ENCODE measurements around the gene TMEM242.

The TMEM242 gene

GRCh38 chr6:157255079-157255478, 68.2 kb downstream of the TMEM242 start:
- H3K4me1 Mint-ChIP-seq, result peaks cover 13% of the 10 kb centered on the region
- peaks cover 4% of the 10 kb centered on the region for H3K27me3 Mint-ChIP-seq (ENCODE audit: low read depth, poor library complexity)
- no peak overlapping the region for H3K27ac Mint-ChIP-seq
- H3K36me3 Mint-ChIP-seq (ENCODE audit: low read depth), result no peaks in the 10 kb centered on the region
- H3K4me3 Mint-ChIP-seq, result no peak overlapping the region
- no peak for DNase-seq
- TF ChIP-seq CTCF (IDR thresholded peaks at IDR 0.05), result no peak
- no peaks in the 10 kb centered on the region for H3K9me3 Mint-ChIP-seq

- no peak overlapping the region for H3K4me3 Mint-ChIP-seq
- DNase-seq, result no peak
- no peaks in the 10 kb centered on the region for H3K36me3 Mint-ChIP-seq (ENCODE audit: low read depth)
- no peak for TF ChIP-seq CTCF (IDR thresholded peaks at IDR 0.05)
- peaks cover under 1% of the 10 kb centered on the region for H3K9me3 Mint-ChIP-seq
- peaks cover 13% of the 10 kb centered on the region for H3K4me1 Mint-ChIP-seq
- no peak overlapping the region for H3K27ac Mint-ChIP-seq
- peaks cover 3% of the 10 kb centered on the region for H3K27me3 Mint-ChIP-seq (ENCODE audit: low read depth, poor library complexity)
Measured at GRCh38 chr6:157254538-157254937, 68.8 kb downstream of the TMEM242 start.

GRCh38 chr6:157253699-157254098, 69.6 kb downstream of the TMEM242 start:
- no peak for DNase-seq
- H3K4me3 Mint-ChIP-seq, result no peak overlapping the region
- peaks cover 8% of the 10 kb centered on the region for H3K9me3 Mint-ChIP-seq
- H3K27me3 Mint-ChIP-seq (ENCODE audit: low read depth, poor library complexity), result peaks cover 3% of the 10 kb centered on the region
- H3K36me3 Mint-ChIP-seq (ENCODE audit: low read depth), result no peaks in the 10 kb centered on the region
- H3K4me1 Mint-ChIP-seq, result peaks cover 13% of the 10 kb centered on the region
- no peak for TF ChIP-seq CTCF (IDR thresholded peaks at IDR 0.05)
- no peak overlapping the region for H3K27ac Mint-ChIP-seq

GRCh38 chr6:157253017-157253416, 70.3 kb downstream of the TMEM242 start:
- no peak for TF ChIP-seq CTCF (IDR thresholded peaks at IDR 0.05)
- Mint-ChIP-seq H3K4me1 (peaks cover 13% of the 10 kb centered on the region), H3K9me3 (peaks cover 15% of the 10 kb centered on the region), H3K27me3 (ENCODE audit: low read depth, poor library complexity) (peaks cover 7% of the 10 kb centered on the region), H3K4me3 (no peak overlapping the region), H3K27ac (no peak overlapping the region), H3K36me3 (ENCODE audit: low read depth) (no peaks in the 10 kb centered on the region)
- DNase-seq, result no peak

GRCh38 chr6:157251586-157252247, 71.6 kb downstream of the TMEM242 start:
- DNase-seq, result no peak
- Mint-ChIP-seq H3K9me3 (peaks cover 25% of the 10 kb centered on the region), H3K4me3 (no peak overlapping the region), H3K27ac (no peak overlapping the region), H3K27me3 (ENCODE audit: low read depth, poor library complexity) (peaks cover 7% of the 10 kb centered on the region), H3K4me1 (peaks cover 16% of the 10 kb centered on the region), H3K36me3 (ENCODE audit: low read depth) (no peaks in the 10 kb centered on the region)
- no peak for TF ChIP-seq CTCF (IDR thresholded peaks at IDR 0.05)

GRCh38 chr6:157249826-157250225, 73.5 kb downstream of the TMEM242 start:
- no peak for TF ChIP-seq CTCF (IDR thresholded peaks at IDR 0.05)
- H3K27me3 Mint-ChIP-seq (ENCODE audit: low read depth, poor library complexity), result peaks cover 10% of the 10 kb centered on the region
- H3K9me3 Mint-ChIP-seq, result peaks cover 27% of the 10 kb centered on the region
- H3K36me3 Mint-ChIP-seq (ENCODE audit: low read depth), result no peaks in the 10 kb centered on the region
- no peak for DNase-seq
- no peak overlapping the region for H3K27ac Mint-ChIP-seq
- peaks cover 23% of the 10 kb centered on the region for H3K4me1 Mint-ChIP-seq
- H3K4me3 Mint-ChIP-seq, result no peak overlapping the region
